Effector CD4-positive, alpha-beta T cell (primary cell): ENCODE results near the gene RHO. TPM values are rescaled to one million over a fixed set of nuclear protein-coding genes. Genes with fewer than 3 reads are reported as not detected.
A peak's percentile ranks its signal among the peaks of the same experiment; 100 is the strongest.
"Not testable (repeated sequence)": the region's sequence is repeated elsewhere in the genome, so short reads cannot be mapped to it uniquely, and the experiment has no call there.

Source experiments
- DNase-seq: peaks from one replicate; pipeline ENCODE4 v3.0.0-alpha.2; 2020
- total RNA-seq: gene quantifications from one replicate; lab custom pipeline; 2026; lab: John Stamatoyannopoulos, UW

RHO gene
- not detected for total RNA-seq

- no peak for DNase-seq
Observed at GRCh38 chr3:129528589-129529100, at the start of gene RHO. TSS of gene RHO (plus strand) at chr3:129528639. CDS start at chr3:129528734, 95 bp downstream.

GRCh38 chr3:129481225-129481765, 47.1 kb upstream of the RHO start:
- not testable (repeated sequence) for DNase-seq

- peak; percentile 41 for DNase-seq
Observed at GRCh38 chr3:129481766-129482332, 46.6 kb upstream of the RHO start.

GRCh38 chr3:129482721-129483120, 45.7 kb upstream of the RHO start:
- no peak for DNase-seq

DNA sequence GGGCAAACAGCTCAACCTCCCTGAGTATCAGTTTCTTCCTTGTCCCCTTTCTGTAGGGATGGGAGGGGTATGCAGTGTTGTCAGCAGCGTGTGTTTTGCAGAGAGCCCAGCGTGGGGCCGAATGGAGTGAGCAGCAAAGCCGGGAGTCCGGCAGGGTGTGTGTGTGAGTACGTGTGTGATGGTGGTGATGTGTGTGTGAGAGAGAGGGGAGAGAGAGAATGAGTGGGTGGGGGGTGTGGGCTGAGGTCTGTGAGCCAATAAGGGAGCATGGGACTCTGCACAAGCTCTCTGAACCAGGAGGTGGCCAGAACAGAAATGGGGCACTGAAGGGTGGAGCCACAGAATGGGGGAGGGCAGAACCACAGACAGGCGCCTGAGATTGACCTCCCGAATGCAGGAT, 44.6 kb upstream of the RHO start:
- DNase-seq = no peak

- not testable (repeated sequence) for DNase-seq
Observed at GRCh38 chr3:129485146-129485545, 43.3 kb upstream of the RHO start.

DNA sequence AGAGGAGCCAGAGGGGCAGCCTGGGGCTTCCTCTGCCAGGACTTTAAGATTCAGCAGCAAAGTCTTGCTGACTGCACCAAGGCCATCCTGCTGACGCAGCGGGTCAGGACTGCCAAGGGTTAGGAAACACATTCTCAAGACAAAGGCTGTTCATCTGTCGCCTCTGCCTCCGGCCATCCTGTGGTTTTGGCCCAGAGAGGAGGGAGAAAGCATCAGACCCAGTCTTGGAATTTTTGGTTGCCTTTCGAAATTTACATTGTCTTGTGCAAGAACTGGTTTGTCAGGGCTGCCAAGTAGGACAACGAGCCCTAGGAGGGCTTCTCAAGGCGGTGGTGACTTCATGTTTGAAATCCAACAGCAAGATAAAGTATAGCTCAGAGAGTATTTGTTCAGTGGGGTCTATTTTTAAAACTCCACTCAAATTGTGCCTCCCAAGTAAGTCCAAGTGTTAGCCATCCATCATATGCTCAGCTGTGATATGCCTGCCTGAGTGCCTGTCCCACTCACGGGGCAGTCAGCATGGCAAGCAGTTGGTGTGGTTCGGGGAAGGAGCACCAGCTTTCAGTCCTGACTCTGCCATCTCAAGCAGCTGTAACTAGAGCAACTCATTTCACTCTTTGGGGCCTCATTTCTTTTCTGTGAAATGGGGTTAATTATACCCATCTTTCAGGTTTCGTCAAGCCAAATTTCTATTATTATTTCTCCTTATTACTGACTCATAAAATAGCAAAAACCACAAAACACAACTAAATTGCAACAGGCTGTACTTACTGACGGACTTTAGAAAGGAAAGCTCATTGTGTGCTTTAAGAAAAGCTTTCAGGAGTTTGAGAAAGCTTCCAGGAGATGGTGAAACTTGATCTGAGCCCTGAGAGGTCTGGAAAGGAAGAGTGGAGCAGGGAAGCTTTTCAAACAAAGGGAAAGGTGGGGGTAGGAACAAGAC, 42.4 kb upstream of the RHO start:
- DNase-seq = no peak

- no peak for DNase-seq
Observed at GRCh38 chr3:129486664-129487035, 41.8 kb upstream of the RHO start.

- DNase-seq = no peak
Observed at GRCh38 chr3:129487183-129487867, 41.1 kb upstream of the RHO start.

GRCh38 chr3:129487868-129488335, 40.5 kb upstream of the RHO start:
- not testable (repeated sequence) for DNase-seq

DNA sequence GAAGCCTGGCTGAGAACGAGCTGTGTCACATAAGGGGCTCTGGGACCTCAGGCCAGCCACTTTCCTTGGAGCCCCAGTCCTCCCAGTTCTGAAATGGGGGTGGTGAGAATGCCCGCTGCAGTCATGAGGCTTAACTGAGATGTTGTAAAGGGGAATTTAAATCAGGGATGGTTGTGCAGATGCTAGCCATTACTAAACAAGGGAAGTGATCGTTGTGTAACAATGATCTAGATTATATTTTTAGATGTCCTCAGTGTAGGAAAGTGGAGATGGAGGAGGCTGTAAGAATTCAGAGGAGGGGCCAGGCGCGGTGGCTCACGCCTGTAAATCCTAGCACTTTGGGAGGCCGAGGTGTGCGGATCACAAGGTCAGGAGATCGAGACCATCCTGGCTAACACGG, 39.2 kb upstream of the RHO start:
- not testable (repeated sequence) for DNase-seq

DNA sequence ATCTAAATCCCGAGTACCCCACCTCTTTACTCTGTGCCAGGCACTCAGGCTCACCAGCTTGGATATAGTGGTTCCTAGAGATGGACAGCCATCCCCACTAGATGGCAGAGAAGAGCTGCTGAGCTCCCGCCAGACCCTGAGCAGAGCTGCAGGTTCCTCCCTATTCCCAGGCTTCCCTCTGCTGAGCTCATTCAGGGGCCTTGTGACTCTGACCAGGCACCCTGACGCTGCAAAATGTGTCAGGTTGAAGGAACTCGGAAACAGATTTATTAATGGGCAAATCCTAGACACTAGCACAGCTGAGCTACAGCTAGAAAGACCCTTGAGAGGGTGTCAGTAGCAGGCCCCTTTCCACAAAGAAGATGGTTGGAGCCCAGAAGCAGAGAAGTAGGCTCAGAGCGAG, 38.2 kb upstream of the RHO start:
- DNase-seq = peak; percentile 15

DNA sequence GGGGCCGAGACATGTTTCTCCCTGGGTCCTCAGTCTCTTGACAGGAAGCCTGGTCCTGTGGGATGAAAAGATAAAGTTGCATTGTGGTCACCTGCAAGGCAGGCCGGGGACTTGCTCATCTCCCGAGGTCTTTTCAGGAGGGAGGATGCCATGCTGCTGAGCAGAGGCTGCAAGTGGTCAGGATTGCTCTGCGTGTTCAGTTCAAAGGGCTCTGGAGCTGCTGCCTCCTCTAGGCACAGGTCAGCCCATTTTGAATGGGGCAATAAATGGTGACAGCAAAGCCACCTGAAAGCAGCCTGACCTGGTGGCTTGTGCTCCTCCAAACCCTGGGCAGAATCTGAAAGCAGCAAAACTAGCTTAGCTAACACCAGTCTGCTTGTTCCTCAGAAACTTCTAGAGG, 37.4 kb upstream of the RHO start:
- DNase-seq = not testable (repeated sequence)

- no peak for DNase-seq
Observed at GRCh38 chr3:129491794-129492193, 36.6 kb upstream of the RHO start.

DNA sequence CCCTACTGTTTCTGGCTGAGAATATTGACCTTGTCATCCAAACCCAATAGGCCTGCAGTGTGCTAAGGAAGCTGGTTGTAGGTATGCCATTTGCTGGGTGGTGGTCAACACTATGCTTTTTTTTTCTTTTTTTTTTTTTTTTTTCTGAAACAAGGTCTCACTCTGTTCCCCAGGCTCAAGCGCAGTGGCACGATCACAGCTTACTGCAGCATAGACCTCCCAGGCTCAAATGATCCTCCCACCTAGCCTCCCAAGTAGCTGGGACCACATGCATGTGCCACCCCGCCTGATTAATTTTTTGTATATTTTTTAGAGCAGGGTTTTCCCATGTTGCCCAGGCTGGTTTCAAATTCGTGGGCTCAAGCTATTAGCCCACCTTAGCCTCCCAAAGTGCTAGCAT, 35.7 kb upstream of the RHO start:
- DNase-seq = no peak

- DNase-seq = no peak
Observed at GRCh38 chr3:129493206-129493605, 35.2 kb upstream of the RHO start.

DNA sequence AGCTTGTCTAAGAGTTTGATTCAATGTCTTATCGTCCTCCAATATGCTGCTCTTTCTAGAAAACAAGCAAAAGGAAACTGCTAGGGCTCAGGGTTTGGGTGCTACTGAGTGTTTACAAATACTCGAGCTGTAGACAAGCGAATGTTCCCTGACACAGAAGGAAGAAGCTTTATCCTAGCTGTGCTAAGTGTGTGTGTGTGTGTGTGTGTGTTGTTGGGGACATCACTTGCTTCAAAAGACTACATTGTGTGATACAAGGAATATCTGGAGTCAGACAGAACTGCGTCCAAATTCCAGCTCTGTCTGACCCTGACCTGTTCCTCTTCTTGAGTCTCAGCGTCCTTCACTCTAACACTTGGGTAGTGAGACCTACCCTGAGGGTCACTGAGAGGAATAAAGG, 33.9 kb upstream of the RHO start:
- not testable (repeated sequence) for DNase-seq

GRCh38 chr3:129495006-129495639, 33.3 kb upstream of the RHO start:
- not testable (repeated sequence) for DNase-seq

GRCh38 chr3:129497876-129498275, 30.6 kb upstream of the RHO start:
- not testable (repeated sequence) for DNase-seq

- DNase-seq = not testable (repeated sequence)
Observed at GRCh38 chr3:129498603-129499488, 29.6 kb upstream of the RHO start.
